Measurements from ENCODE around the gene KIAA1143. TPM values are rescaled to one million over a fixed set of nuclear protein-coding genes. Genes with fewer than 3 reads are reported as not detected.

KIAA1143 gene
- total RNA-seq, 2 donors from 2014 or later = 42.9 to 46.8 TPM

DNA sequence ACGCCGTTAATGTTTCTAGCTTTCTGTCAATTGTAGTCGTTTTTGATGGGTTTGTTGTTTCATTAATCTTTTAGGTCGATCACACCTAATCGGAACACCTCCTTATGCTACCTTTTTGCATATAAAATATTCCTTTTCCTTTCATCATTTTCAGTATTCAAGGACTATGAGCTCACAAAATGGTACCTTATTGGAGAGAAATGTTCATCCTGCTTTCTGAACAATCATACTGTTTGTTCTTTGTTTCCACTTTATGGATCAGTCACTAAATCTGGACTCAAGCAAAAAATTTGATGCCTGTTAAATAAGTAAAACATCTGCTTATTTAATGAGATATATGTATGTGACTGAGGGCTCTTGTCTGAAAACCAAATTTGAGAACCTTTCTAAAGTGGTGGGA is 1.3 kb upstream of the KIAA1143 start:
- Histone ChIP-seq H3K4me1 (ENCODE audit: control insufficient read depth, insufficient read depth, low read length) (no peaks in the 10 kb centered on the region), H3K27ac (ENCODE audit: low read depth, low read length) (no peak overlapping the region), H3K36me3 (ENCODE audit: control insufficient read depth, insufficient read depth, low read length) (peaks cover 30% of the 10 kb centered on the region), H3K9me3 (ENCODE audit: control insufficient read depth, low read length) (peaks cover 45% of the 10 kb centered on the region), H3K27me3 (ENCODE audit: control insufficient read depth, insufficient read depth, low read length, poor library complexity, severe bottlenecking) (no peaks in the 10 kb centered on the region), H3K9ac (ENCODE audit: extremely low read depth, low read length, poor library complexity, severe bottlenecking) (peak overlapping the region; percentile 94), H3K4me3 (ENCODE audit: low read length) (peak overlapping the region; percentile 90)
- Mint-ChIP-seq H3K4me1 (peaks cover 5% of the 10 kb centered on the region), H3K27ac (peak overlapping the region; percentile 99), H3K4me3 (peak overlapping the region; percentile 93), H3K9me3 (peaks cover 41% of the 10 kb centered on the region), H3K27me3 (ENCODE audit: insufficient read depth) (no peaks in the 10 kb centered on the region), H3K36me3 (ENCODE audit: low read depth) (peaks cover 57% of the 10 kb centered on the region)
- DNase-seq = no peak
- WGBS, 2 experiments (ENCODE audit: insufficient coverage in 1 of 2, insufficient read length in 1 of 2) = 20 to 43% methylated on average over 2 to 5 of the region's 5 CpGs
- TF ChIP-seq, protein P1, sequence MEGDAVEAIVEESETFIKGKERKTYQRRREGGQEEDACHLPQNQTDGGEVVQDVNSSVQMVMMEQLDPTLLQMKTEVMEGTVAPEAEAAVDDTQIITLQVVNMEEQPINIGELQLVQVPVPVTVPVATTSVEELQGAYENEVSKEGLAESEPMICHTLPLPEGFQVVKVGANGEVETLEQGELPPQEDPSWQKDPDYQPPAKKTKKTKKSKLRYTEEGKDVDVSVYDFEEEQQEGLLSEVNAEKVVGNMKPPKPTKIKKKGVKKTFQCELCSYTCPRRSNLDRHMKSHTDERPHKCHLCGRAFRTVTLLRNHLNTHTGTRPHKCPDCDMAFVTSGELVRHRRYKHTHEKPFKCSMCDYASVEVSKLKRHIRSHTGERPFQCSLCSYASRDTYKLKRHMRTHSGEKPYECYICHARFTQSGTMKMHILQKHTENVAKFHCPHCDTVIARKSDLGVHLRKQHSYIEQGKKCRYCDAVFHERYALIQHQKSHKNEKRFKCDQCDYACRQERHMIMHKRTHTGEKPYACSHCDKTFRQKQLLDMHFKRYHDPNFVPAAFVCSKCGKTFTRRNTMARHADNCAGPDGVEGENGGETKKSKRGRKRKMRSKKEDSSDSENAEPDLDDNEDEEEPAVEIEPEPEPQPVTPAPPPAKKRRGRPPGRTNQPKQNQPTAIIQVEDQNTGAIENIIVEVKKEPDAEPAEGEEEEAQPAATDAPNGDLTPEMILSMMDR (conservative IDR thresholded peaks at IDR 0.05) = no peak

DNA sequence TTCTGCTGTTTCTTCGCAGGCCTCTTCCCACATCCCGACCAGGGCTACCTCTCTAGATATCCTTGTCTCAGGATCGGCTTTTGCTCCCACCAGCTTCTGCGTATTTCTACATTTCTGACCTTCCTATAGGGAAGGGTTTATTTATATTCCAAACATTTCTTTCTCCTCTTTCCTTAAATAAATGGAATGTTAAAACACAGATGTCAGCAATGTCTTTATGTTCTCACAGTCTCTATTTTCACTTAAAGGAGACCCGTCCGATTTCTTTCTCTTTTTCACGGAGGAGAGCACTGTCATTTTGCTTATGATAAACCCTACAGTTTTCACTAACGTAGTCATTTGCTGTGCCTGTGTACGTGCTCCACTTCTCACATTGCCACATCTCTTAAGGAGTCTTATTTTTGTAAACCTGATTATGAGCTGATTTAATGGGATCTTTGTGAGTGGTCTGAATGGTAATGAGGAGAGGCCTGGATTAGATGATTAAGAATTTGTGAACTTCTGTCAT is 805 bp upstream of the KIAA1143 start:
- peaks cover 35% of the 10 kb centered on the region for H3K36me3 ChIP-seq (ENCODE audit: control insufficient read depth, insufficient read depth, low read length)
- Mint-ChIP-seq H3K9me3 (peaks cover 40% of the 10 kb centered on the region), H3K27me3 (ENCODE audit: insufficient read depth) (no peaks in the 10 kb centered on the region), H3K36me3 (ENCODE audit: low read depth) (peaks cover 58% of the 10 kb centered on the region), H3K4me1 (peaks cover 5% of the 10 kb centered on the region), H3K27ac (peak overlapping the region; percentile 99), H3K4me3 (peak overlapping the region; percentile 93)
- no peak for DNase-seq
- no peaks in the 10 kb centered on the region for H3K27me3 ChIP-seq (ENCODE audit: control insufficient read depth, insufficient read depth, low read length, poor library complexity, severe bottlenecking)
- TF ChIP-seq, protein P1 (conservative IDR thresholded peaks at IDR 0.05) = no peak
- H3K4me3 ChIP-seq (ENCODE audit: low read length) = peak overlapping the region; percentile 90
- WGBS, 2 experiments (ENCODE audit: insufficient coverage in 1 of 2, insufficient read length in 1 of 2) = 0 to 1% methylated on average over 3 to 8 of the region's 9 CpGs
- H3K27ac ChIP-seq (ENCODE audit: low read depth, low read length) = peak overlapping the region; percentile 94
- no peaks in the 10 kb centered on the region for H3K4me1 ChIP-seq (ENCODE audit: control insufficient read depth, insufficient read depth, low read length)
- peaks cover 49% of the 10 kb centered on the region for H3K9me3 ChIP-seq (ENCODE audit: control insufficient read depth, low read length)
- peak overlapping the region; percentile 94 for H3K9ac ChIP-seq (ENCODE audit: extremely low read depth, low read length, poor library complexity, severe bottlenecking)

DNA sequence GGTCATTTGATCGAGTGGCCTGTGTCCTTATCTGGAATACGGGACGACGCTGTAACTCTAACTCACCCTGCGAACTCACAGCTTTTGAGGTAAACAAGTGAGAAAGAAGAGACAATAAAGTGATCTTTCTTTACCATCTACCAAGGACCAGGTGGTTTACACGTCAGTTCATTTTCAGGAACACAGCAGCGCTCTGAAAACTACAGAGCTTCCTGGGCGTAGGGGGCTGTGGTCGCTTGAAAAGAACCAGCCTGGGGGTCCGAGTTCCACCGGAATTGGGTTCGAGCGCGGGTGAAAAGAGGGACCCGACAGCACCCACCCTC is 357 bp downstream of the KIAA1143 start:
- peaks cover 41% of the 10 kb centered on the region for H3K36me3 ChIP-seq (ENCODE audit: control insufficient read depth, insufficient read depth, low read length)
- no peaks in the 10 kb centered on the region for H3K4me1 ChIP-seq (ENCODE audit: control insufficient read depth, insufficient read depth, low read length)
- H3K9me3 ChIP-seq (ENCODE audit: control insufficient read depth, low read length) = peaks cover 47% of the 10 kb centered on the region
- H3K9me3 Mint-ChIP-seq = peaks cover 32% of the 10 kb centered on the region
- peak overlapping the region; percentile 90 for H3K4me3 ChIP-seq (ENCODE audit: low read length)
- WGBS, 2 experiments (ENCODE audit: insufficient coverage in 1 of 2, insufficient read length in 1 of 2) = 2 to 4% methylated on average over 11 to 15 of the region's 15 CpGs
- H3K4me3 Mint-ChIP-seq = peak overlapping the region; percentile 93
- no peaks in the 10 kb centered on the region for H3K27me3 ChIP-seq (ENCODE audit: control insufficient read depth, insufficient read depth, low read length, poor library complexity, severe bottlenecking)
- TF ChIP-seq, protein P1 (conservative IDR thresholded peaks at IDR 0.05) = no peak
- H3K36me3 Mint-ChIP-seq (ENCODE audit: low read depth) = peaks cover 58% of the 10 kb centered on the region
- peak overlapping the region; percentile 94 for H3K9ac ChIP-seq (ENCODE audit: extremely low read depth, low read length, poor library complexity, severe bottlenecking)
- peak overlapping the region; percentile 99 for H3K27ac Mint-ChIP-seq
- DNase-seq = no peak
- peaks cover 5% of the 10 kb centered on the region for H3K4me1 Mint-ChIP-seq
- no peaks in the 10 kb centered on the region for H3K27me3 Mint-ChIP-seq (ENCODE audit: insufficient read depth)
- H3K27ac ChIP-seq (ENCODE audit: low read depth, low read length) = peak overlapping the region; percentile 58

Data from endodermal cell (in vitro differentiated cells).